Breast epithelium (tissue), 4 donors: ENCODE measurements around the gene CCL14. TPM values are rescaled to one million over a fixed set of nuclear protein-coding genes. Genes with fewer than 3 reads are reported as not detected.

Experiments used
- DNase-seq, 2 donors: peaks; one replicate each; pipeline ENCODE4 v3.0.0-alpha.2; 2019; ENCODE audit warnings: low spot score in 2 of 2
- H3K27ac ChIP-seq, 2 donors: fragments of 200-600 bp; sonication (generic) in 1 of 2; one replicate each; pipeline ENCODE4 v1.5.1; 2016 to 2019; ENCODE audit warnings: mild to moderate bottlenecking in 1 of 2
- H3K27me3 ChIP-seq, 2 donors: fragments of 200-600 bp; sonication (generic) in 1 of 2; one replicate each; pipeline versions ENCODE4 v1.5.1 to v1.6.0; 2017 to 2019; ENCODE audit warnings: control low read depth in 1 of 2, mild to moderate bottlenecking in 1 of 2
- H3K36me3 ChIP-seq: fragments of 200-600 bp; one replicate; pipeline ENCODE4 v1.5.1; 2019
- H3K4me1 ChIP-seq, 2 donors: fragments of 200-600 bp; sonication (generic); one replicate each; pipeline ENCODE4 v1.5.1; 2016 to 2019; ENCODE audit warnings: control low read depth in 1 of 2
- H3K4me3 ChIP-seq, 3 donors: fragments of 200-600 bp; sonication (generic); 1 replicate in 2 of 3; 2 replicates in 1 of 3; pipeline ENCODE4 v1.5.1; 2016 to 2019; ENCODE audit warnings: mild to moderate bottlenecking in 3 of 3, moderate library complexity in 2 of 3
- H3K9me3 ChIP-seq, 2 donors: fragments of 200-600 bp; sonication (generic) in 1 of 2; one replicate each; pipeline ENCODE4 v1.5.1; 2016 to 2019; ENCODE audit warnings: control low read depth in 1 of 2
- POLR2A ChIP-seq: fragments of 450-650 bp; IDR thresholded peaks from one replicate; pipeline ENCODE4 v1.6.1; 2016; ENCODE audit warnings: antibody characterized with exemption, mild to moderate bottlenecking, moderate library complexity
- POLR2AphosphoS5 ChIP-seq, 3 donors: sonication (generic); formaldehyde crosslinking; IDR thresholded peaks; one replicate each; pipeline ENCODE4 v1.6.1; 2017; ENCODE audit warnings: antibody characterized with exemption in 3 of 3
- intact Hi-C: fragments of 100-400 bp; cut with DNase I; formaldehyde crosslinking; loops from one replicate; pipeline ENCODE4 v1.15.1; 2023; ENCODE audit warnings: low total_unique reads
- total RNA-seq, 3 donors: library from RNA; depleted of rRNA; stranded (reverse); fragments of >200 nt; gene quantifications; one replicate each; pipeline ENCODE4 v1.1.0, GENCODE V29; 2016
- TF ChIP-seq, protein P1 (sequence below), 3 donors: fragments of 450-650 bp; IDR thresholded peaks; one replicate each; pipeline ENCODE4 v1.5.1; 2016 to 2017; ENCODE audit warnings: antibody characterized with exemption in 3 of 3, mild to moderate bottlenecking in 3 of 3, moderate library complexity in 3 of 3

CCL14 gene
- total RNA-seq, 3 donors from 2014 or later = 12.4 to 54.1 (median 31.5) TPM

GRCh38 chr17:36011201-36011600 lies 24.7 kb upstream of the CCL14 start:
- H3K4me3 ChIP-seq = no peak overlapping the region
- no peaks in the 10 kb centered on the region for H3K4me1 ChIP-seq
- no peak for DNase-seq
- no peaks in the 10 kb centered on the region for H3K27me3 ChIP-seq
- intact Hi-C loops = no loop called here
- H3K27ac ChIP-seq = no peak overlapping the region
- TF ChIP-seq, protein P1, sequence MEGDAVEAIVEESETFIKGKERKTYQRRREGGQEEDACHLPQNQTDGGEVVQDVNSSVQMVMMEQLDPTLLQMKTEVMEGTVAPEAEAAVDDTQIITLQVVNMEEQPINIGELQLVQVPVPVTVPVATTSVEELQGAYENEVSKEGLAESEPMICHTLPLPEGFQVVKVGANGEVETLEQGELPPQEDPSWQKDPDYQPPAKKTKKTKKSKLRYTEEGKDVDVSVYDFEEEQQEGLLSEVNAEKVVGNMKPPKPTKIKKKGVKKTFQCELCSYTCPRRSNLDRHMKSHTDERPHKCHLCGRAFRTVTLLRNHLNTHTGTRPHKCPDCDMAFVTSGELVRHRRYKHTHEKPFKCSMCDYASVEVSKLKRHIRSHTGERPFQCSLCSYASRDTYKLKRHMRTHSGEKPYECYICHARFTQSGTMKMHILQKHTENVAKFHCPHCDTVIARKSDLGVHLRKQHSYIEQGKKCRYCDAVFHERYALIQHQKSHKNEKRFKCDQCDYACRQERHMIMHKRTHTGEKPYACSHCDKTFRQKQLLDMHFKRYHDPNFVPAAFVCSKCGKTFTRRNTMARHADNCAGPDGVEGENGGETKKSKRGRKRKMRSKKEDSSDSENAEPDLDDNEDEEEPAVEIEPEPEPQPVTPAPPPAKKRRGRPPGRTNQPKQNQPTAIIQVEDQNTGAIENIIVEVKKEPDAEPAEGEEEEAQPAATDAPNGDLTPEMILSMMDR (IDR thresholded peaks at IDR 0.05) = no peak
- TF ChIP-seq POLR2A (no peak), POLR2AphosphoS5 (IDR thresholded peaks at IDR 0.05) (no peak)
- H3K36me3 ChIP-seq = no peaks in the 10 kb centered on the region
- H3K9me3 ChIP-seq = peaks cover 11 to 37% of the 10 kb centered on the region in 2 donors

- TF ChIP-seq POLR2AphosphoS5 (IDR thresholded peaks at IDR 0.05) (no peak), POLR2A (no peak)
- TF ChIP-seq, protein P1 (IDR thresholded peaks at IDR 0.05) = no peak
- Histone ChIP-seq H3K27ac (no peak overlapping the region), H3K27me3 (no peaks in the 10 kb centered on the region), H3K36me3 (no peaks in the 10 kb centered on the region), H3K9me3 (peaks cover 11 to 37% of the 10 kb centered on the region in 2 donors), H3K4me1 (no peaks in the 10 kb centered on the region), H3K4me3 (no peak overlapping the region)
- intact Hi-C loops = no loop called here
- no peak for DNase-seq
These were observed 22.6 kb upstream of the CCL14 start for GRCh38 chr17:36008998-36009665.

GRCh38 chr17:36004594-36005108 lies 18.1 kb upstream of the CCL14 start:
- intact Hi-C loops = no loop called here
- Histone ChIP-seq H3K27ac (no peak overlapping the region), H3K4me3 (no peak overlapping the region), H3K36me3 (no peaks in the 10 kb centered on the region), H3K9me3 (peaks cover 11 to 15% of the 10 kb centered on the region in 2 donors), H3K27me3 (no peaks in the 10 kb centered on the region), H3K4me1 (no peaks in the 10 kb centered on the region)
- DNase-seq = no peak
- TF ChIP-seq POLR2AphosphoS5 (IDR thresholded peaks at IDR 0.05) = no peak
- no peak for TF ChIP-seq POLR2A
- TF ChIP-seq, protein P1 (IDR thresholded peaks at IDR 0.05) = no peak

GRCh38 chr17:36002631-36003030 lies 16.1 kb upstream of the CCL14 start:
- Histone ChIP-seq H3K9me3 (no peaks in the 10 kb centered on the region), H3K4me1 (no peaks in the 10 kb centered on the region), H3K4me3 (no peak overlapping the region), H3K36me3 (no peaks in the 10 kb centered on the region), H3K27me3 (no peaks in the 10 kb centered on the region), H3K27ac (no peak overlapping the region)
- intact Hi-C loops = no loop called here
- no peak for DNase-seq
- no peak for TF ChIP-seq POLR2A
- TF ChIP-seq POLR2AphosphoS5 (IDR thresholded peaks at IDR 0.05) = no peak
- TF ChIP-seq, protein P1 (IDR thresholded peaks at IDR 0.05) = no peak

DNA sequence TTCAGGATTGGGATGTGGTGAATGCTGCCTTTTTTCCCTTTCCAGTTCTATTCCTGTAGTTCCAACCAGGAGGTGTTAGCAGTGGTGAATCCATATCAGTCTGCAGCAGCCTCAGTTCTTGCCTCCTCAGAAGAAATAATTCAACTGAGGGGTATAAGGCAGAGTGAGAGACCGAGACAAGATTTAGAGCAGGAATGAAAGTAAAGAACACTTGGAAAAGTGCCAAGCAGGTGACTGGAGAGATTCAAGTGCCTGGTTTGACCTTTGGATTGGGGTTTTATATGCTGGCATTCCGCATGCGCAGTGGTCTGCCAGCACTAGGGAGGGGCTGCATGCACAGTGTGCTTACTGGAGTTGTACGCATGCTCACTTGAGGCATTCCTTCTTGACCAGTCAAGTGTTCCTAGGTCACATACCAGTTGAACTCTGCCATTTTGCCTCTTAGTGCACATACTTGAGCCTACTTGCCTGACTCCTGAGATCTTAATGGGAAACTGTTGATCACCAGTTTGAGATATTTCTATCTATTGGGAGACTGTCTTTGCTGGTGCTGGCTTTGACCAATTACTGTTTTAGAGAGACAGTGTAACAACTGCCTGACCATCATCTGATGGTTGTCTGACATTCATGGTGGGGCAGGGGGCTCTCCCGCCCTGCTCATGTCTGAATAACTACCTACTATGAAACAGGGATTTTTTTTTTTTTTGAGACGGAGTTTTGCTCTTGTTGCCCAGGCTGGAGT lies 15.5 kb upstream of the CCL14 start:
- DNase-seq = no peak

More for the DNA sequence above, 15.5 kb upstream of the CCL14 start:
- no peak for TF ChIP-seq POLR2AphosphoS5 (IDR thresholded peaks at IDR 0.05)
- TF ChIP-seq, protein P1 (IDR thresholded peaks at IDR 0.05) = no peak
- no peak for TF ChIP-seq POLR2A
- Histone ChIP-seq H3K4me1 (no peaks in the 10 kb centered on the region), H3K36me3 (no peaks in the 10 kb centered on the region), H3K27ac (no peak overlapping the region), H3K27me3 (no peaks in the 10 kb centered on the region), H3K9me3 (no peaks in the 10 kb centered on the region), H3K4me3 (no peak overlapping the region)
- intact Hi-C loops = no loop called here
